B cell (primary cell): ENCODE data around the gene PTPN1. TPM values are rescaled to one million over a fixed set of nuclear protein-coding genes. Genes with fewer than 3 reads are reported as not detected.
A peak's percentile ranks its signal among the peaks of the same experiment; 100 is the strongest.

Experiments used
- ATAC-seq: fragments of 200-7000 bp; cut with Tn5 transposase; one replicate; pipeline ENCODE4 v1.10.0; 2021; ENCODE audit warnings: low read depth, mild to moderate bottlenecking, moderate number of reproducible peaks, moderate library complexity
- CTCF ChIA-PET: fragments of 350-600 bp; sonication (Branson Sonifier 250); formaldehyde crosslinking; loops from one replicate; lab custom pipeline; 2021; ENCODE audit warnings: antibody characterized with exemption, inconsistent platforms; lab: Charles Lee
- POLR2A ChIA-PET: fragments of 350-600 bp; sonication (Branson Sonifier 250); formaldehyde crosslinking; loops from one replicate; lab custom pipeline; 2021; ENCODE audit warnings: antibody characterized with exemption; lab: Charles Lee
- DNase-seq: peaks from one replicate; pipeline ENCODE4 v3.0.0; 2013
- H2AFZ ChIP-seq: 2 replicates; pipeline ENCODE4 v1.6.1; 2012; ENCODE audit warnings: mild to moderate bottlenecking, low read depth, low read length; ENCODE audit not compliant: insufficient read depth, poor library complexity, severe bottlenecking
- H3K27ac ChIP-seq, 2 donors: 1 replicate in 1 of 2; 2 replicates in 1 of 2; pipeline ENCODE4 v1.5.1; 2012 to 2013; ENCODE audit warnings: low read length in 2 of 2, mild to moderate bottlenecking in 2 of 2, moderate library complexity in 1 of 2
- H3K27me3 ChIP-seq, 4 experiments: fragments of 200-600 bp in 1 of 4; sonication (generic) in 1 of 4; replicated peaks in 1 of 4; 1 replicate in 2 of 4; 2 replicates in 2 of 4; pipeline versions ENCODE4 v1.6.1 to v1.7.0; 2013 to 2016; ENCODE audit warnings: low read length in 3 of 4, mild to moderate bottlenecking in 2 of 4, mixed read lengths in 1 of 4, moderate library complexity in 1 of 4; ENCODE audit not compliant: insufficient read depth in 4 of 4, control insufficient read depth in 3 of 4; ENCODE audit errors: control extremely low read depth in 1 of 4
- H3K36me3 ChIP-seq, 2 experiments: replicated peaks in 1 of 2; 1 replicate in 1 of 2; 2 replicates in 1 of 2; pipeline versions ENCODE4 v1.6.1 to v1.7.1; 2013; ENCODE audit warnings: low read length in 1 of 2; ENCODE audit not compliant: insufficient read depth in 2 of 2, control insufficient read depth in 1 of 2; ENCODE audit errors: control extremely low read depth in 1 of 2, extremely low read depth in 1 of 2
- H3K4me1 ChIP-seq, 2 donors: fragments of 200-600 bp in 1 of 2; sonication (generic) in 1 of 2; 1 replicate in 1 of 2; 2 replicates in 1 of 2; pipeline versions ENCODE4 v1.5.1 to v1.6.1; 2013 to 2017; ENCODE audit warnings: low read length in 2 of 2; ENCODE audit not compliant: control insufficient read depth in 2 of 2, insufficient read depth in 2 of 2
- H3K4me2 ChIP-seq: replicated peaks from 2 replicates; pipeline ENCODE3; 2012; ENCODE audit warnings: mild to moderate bottlenecking, low read depth, low read length; ENCODE audit not compliant: poor library complexity, severe bottlenecking
- H3K4me3 ChIP-seq, 5 experiments: fragments of 200-600 bp in 1 of 5; sonication (generic) in 1 of 5; 1 replicate in 3 of 5; 2 replicates in 2 of 5; pipeline versions ENCODE4 v1.5.1 to v1.7.0; 2011 to 2016; ENCODE audit warnings: low read length in 4 of 5, mild to moderate bottlenecking in 4 of 5, low read depth in 2 of 5, control low read depth in 1 of 5, moderate library complexity in 1 of 5; ENCODE audit not compliant: insufficient read depth in 1 of 5; ENCODE audit errors: control extremely low read depth in 1 of 5, extremely low read depth in 1 of 5
- H3K79me2 ChIP-seq: fragments of 200-600 bp; sonication (generic); one replicate; pipeline ENCODE4 v1.6.0; 2016; ENCODE audit warnings: low read length; ENCODE audit not compliant: control insufficient read depth, insufficient read depth
- H3K9ac ChIP-seq: fragments of 200-600 bp; sonication (generic); 2 replicates; pipeline ENCODE4 v1.6.1; 2017; ENCODE audit warnings: mild to moderate bottlenecking, low read length, moderate library complexity
- H3K9me3 ChIP-seq, 3 donors: one replicate each; pipeline versions ENCODE4 v1.6.1 to v1.7.1; 2013; ENCODE audit warnings: low read length in 2 of 3; ENCODE audit not compliant: control insufficient read depth in 2 of 3, insufficient read depth in 1 of 3; ENCODE audit errors: control extremely low read depth in 1 of 3
- H4K20me1 ChIP-seq: 2 replicates; pipeline ENCODE4 v1.6.0; 2012; ENCODE audit warnings: mild to moderate bottlenecking, low read length; ENCODE audit not compliant: insufficient read depth, control insufficient read depth, poor library complexity, severe bottlenecking
- H3K27ac Mint-ChIP-seq: one replicate; pipeline ENCODE4 v1.8.0; 2021; ENCODE audit warnings: mixed read lengths
- H3K27me3 Mint-ChIP-seq: one replicate; pipeline ENCODE4 v1.8.0; 2021; ENCODE audit warnings: mixed read lengths
- H3K4me1 Mint-ChIP-seq: one replicate; pipeline ENCODE4 v1.8.0; 2021; ENCODE audit warnings: mixed read lengths
- H3K4me3 Mint-ChIP-seq: one replicate; pipeline ENCODE4 v1.8.0; 2021; ENCODE audit warnings: mixed read lengths
- H3K9me3 Mint-ChIP-seq: one replicate; pipeline ENCODE4 v1.8.0; 2022; ENCODE audit warnings: mixed read lengths; ENCODE audit not compliant: insufficient read depth
- CTCF ChIP-seq: fragments of 200-600 bp; IDR thresholded peaks from one replicate; pipeline ENCODE4 v1.8.0; 2022; ENCODE audit warnings: antibody characterized with exemption, mild to moderate bottlenecking
- EZH2 ChIP-seq: IDR thresholded peaks from 2 replicates; pipeline ENCODE4 v1.6.1; 2012; ENCODE audit warnings: borderline replicate concordance, low read depth, mild to moderate bottlenecking, moderate library complexity, low read length; ENCODE audit not compliant: insufficient read depth, poor library complexity, severe bottlenecking
- WGBS: methylation state at CpG from one replicate; pipeline ENCODE4 v1.1.5; 2013; ENCODE audit warnings: missing lambda C conversion rate; ENCODE audit not compliant: insufficient coverage; 5-methylcytosine and 5-hydroxymethylcytosine counted together
- intact Hi-C: fragments of 100-400 bp; cut with micrococcal nuclease; formaldehyde crosslinking; loops from one replicate; pipeline ENCODE4 v1.10.0; 2022
- polyA plus RNA-seq: library from polyadenylated mRNA; depleted of rRNA; stranded (reverse); fragments of >200 nt; gene quantifications from 2 replicates; pipeline ENCODE4 v1.2.3, GENCODE V29; 2012
- total RNA-seq, 2 donors: library from RNA; stranded (reverse); fragments of 120-200 nt in 1 of 2; gene quantifications; 1 replicate in 1 of 2; 2 replicates in 1 of 2; pipeline versions ENCODE4 v1.2.3 to v1.2.4, GENCODE V29; 2013 to 2022

PTPN1 gene
- total and polyA plus RNA-seq, 2 donors (not counting 1 experiment from before 2014, with no cell fraction given): 77.4 to 134 TPM

DNA sequence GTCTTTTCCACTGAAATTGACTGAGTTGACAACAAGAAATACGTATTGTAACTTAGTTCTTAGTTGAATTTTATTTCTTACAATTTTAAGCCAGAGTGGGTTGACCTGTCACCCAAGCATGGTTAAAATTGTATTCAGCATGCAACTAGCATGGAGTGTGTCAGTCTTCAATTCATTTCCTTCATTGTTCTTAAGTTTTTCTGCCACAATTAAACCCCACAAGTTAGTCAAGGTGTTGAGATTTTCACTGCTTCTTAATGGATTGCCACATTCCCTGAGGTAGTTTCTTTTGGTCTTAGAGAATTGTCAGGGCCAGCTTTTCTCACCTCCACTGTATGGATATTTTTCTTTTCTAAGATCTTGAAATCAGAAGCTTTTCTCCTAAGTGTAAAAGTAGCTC lies 2.1 kb downstream of the PTPN1 start:
- Mint-ChIP-seq H3K4me3 (peak overlapping the region; percentile 98), H3K27me3 (no peaks in the 10 kb centered on the region), H3K9me3 (no peaks in the 10 kb centered on the region), H3K27ac (peak overlapping the region; percentile 82), H3K4me1 (peaks cover 67% of the 10 kb centered on the region)
- peaks cover 9% of the 10 kb centered on the region for H4K20me1 ChIP-seq
- ChIA-PET CTCF (interaction anchor here (1.1 to 10.7 kb wide), 13 partner anchors 10 to 417 kb away, joined by 3 to 180 read pairs (median 7); no protein-coding TSS in a partner anchor), POLR2A (interaction anchor here (0.9 to 1.1 kb wide), 2 partner anchors 13 to 25 kb away, joined by 3 read pairs; no protein-coding TSS in a partner anchor)
- peak overlapping the region in 4 of 5 experiments; percentile 82 to 100 (median 97) for H3K4me3 ChIP-seq
- H2AFZ ChIP-seq: no peak overlapping the region
- TF ChIP-seq CTCF: no peak
- no peak for TF ChIP-seq EZH2
- H3K79me2 ChIP-seq: peaks cover 75% of the 10 kb centered on the region
- DNase-seq (no peak), ATAC-seq (no peak)
- peak overlapping the region; percentile 91 for H3K9ac ChIP-seq
- no peaks in the 10 kb centered on the region for H3K27me3 ChIP-seq
- H3K9me3 ChIP-seq: no peaks in the 10 kb centered on the region
- H3K4me1 ChIP-seq: peaks cover 65 to 66% of the 10 kb centered on the region in 2 donors
- peak overlapping the region; percentile 34 to 95 for H3K27ac ChIP-seq
- H3K4me2 ChIP-seq: peak overlapping the region; percentile 84
- no CpG with 5 or more reads among the region's 1 CpG for WGBS
- H3K36me3 ChIP-seq: peaks cover 3 to 15% of the 10 kb centered on the region in 2 experiments
- intact Hi-C loops: loop anchor here (10.0 kb wide), 1 partner anchor 1328 kb away; the partner anchor contains the start of gene STAU1
